Measurements from ENCODE around the gene TAB2.

TAB2 gene

DNA sequence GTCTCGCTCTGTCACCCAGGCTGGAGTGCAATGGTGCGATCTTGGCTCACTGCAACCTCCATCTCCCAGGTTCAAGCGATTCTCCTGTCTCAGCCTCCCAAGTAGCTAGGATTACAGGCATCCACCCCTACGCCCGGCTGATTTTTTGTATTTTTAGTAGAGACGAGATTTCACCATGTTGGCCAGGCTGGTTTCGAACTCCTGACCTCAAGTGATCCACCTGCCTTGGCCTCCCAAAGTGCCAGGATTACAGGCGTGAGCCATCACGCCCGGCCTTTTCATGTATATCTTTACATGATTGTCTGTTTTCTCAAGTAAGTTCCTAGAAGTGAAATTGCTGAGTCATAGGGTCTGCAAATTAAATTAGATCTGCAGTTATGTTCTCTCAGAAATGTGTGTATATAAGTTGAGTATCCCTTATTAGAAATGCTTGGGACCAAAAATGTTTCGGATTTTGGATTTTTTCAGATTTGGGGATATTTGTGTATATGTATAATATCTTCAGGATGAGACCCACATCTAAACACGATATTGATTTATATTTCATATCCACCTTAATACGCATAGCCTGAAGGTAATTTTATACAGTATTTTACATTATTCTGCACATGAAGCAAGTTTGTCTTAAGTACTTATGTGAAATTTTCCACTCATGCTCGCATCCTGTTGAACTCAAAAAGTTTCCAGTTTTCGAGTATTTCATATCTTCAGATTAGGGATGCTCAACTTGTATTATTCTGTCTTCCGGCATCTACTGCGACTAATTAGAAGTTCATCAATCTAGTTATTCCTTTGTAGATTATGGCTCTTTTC, 40.4 kb downstream of the TAB2 start:
- H3K79me2 ChIP-seq (ENCODE audit: control insufficient read depth, insufficient read depth, low read length, poor library complexity), result peaks cover 4% of the 10 kb centered on the region
- no peak for DNase-seq
- no peak overlapping the region for H4K12ac ChIP-seq (ENCODE audit: low read depth, low read length)
- H2BK5ac ChIP-seq (ENCODE audit: low read depth, low read length, poor library complexity), result no peak overlapping the region
- H3K4me2 ChIP-seq (ENCODE audit: low read length), result no peak overlapping the region
- no peak overlapping the region for H4K8ac ChIP-seq (ENCODE audit: low read depth, low read length)
- no peak overlapping the region for H2AFZ ChIP-seq (ENCODE audit: insufficient read depth, low read length, poor library complexity)
- H3K9me3 ChIP-seq (ENCODE audit: insufficient read depth, low read depth, low read length), result no peaks in the 10 kb centered on the region
- peaks cover 0 to 2% of the 10 kb centered on the region in 2 experiments for H3K36me3 ChIP-seq (ENCODE audit: control insufficient read depth in 1 of 2, insufficient read depth in 2 of 2, low read length in 2 of 2)
- H3K14ac ChIP-seq (ENCODE audit: low read length), result no peak overlapping the region
- no peak overlapping the region for H3K4ac ChIP-seq (ENCODE audit: low read depth, low read length)
- H4K91ac ChIP-seq (ENCODE audit: low read depth, low read length), result no peak overlapping the region
- H3K79me1 ChIP-seq (ENCODE audit: low read length), result no peaks in the 10 kb centered on the region
- H3K9ac ChIP-seq (ENCODE audit: low read length), result no peak overlapping the region
- H3K27me3 ChIP-seq (ENCODE audit: insufficient read depth, low read length), result no peaks in the 10 kb centered on the region
- no peak overlapping the region for H3K18ac ChIP-seq (ENCODE audit: low read length)
- no peak overlapping the region for H3K27ac ChIP-seq (ENCODE audit: low read depth, low read length)
- no peak overlapping the region for H2AK5ac ChIP-seq (ENCODE audit: low read length)
- no peak overlapping the region for H3K23ac ChIP-seq (ENCODE audit: low read length)
- H3K4me1 ChIP-seq (ENCODE audit: control insufficient read depth in 1 of 2, insufficient read depth in 2 of 2, low read length in 2 of 2), result no peaks in the 10 kb centered on the region
- no CpG with 5 or more reads among the region's 17 CpGs for WGBS (ENCODE audit: extremely low coverage, insufficient coverage, insufficient read length)
- H3K4me3 ChIP-seq (ENCODE audit: low read depth, low read length), result no peak overlapping the region
- no peak overlapping the region for H2BK120ac ChIP-seq (ENCODE audit: insufficient read depth, low read length, poor library complexity)
- no peak overlapping the region for H2BK12ac ChIP-seq (ENCODE audit: low read length)

- Histone ChIP-seq H3K14ac (ENCODE audit: low read length) (no peak overlapping the region), H3K27me3 (ENCODE audit: insufficient read depth, low read length) (no peaks in the 10 kb centered on the region), H3K9me3 (ENCODE audit: insufficient read depth, low read depth, low read length) (no peaks in the 10 kb centered on the region), H2BK120ac (ENCODE audit: insufficient read depth, low read length, poor library complexity) (no peak overlapping the region), H3K36me3 (ENCODE audit: control insufficient read depth in 1 of 2, insufficient read depth in 2 of 2, low read length in 2 of 2) (peaks cover 0 to 2% of the 10 kb centered on the region in 2 experiments), H3K27ac (ENCODE audit: low read depth, low read length) (no peak overlapping the region), H3K79me1 (ENCODE audit: low read length) (no peaks in the 10 kb centered on the region), H4K91ac (ENCODE audit: low read depth, low read length) (no peak overlapping the region), H2AK5ac (ENCODE audit: low read length) (no peak overlapping the region), H3K4me1 (ENCODE audit: control insufficient read depth in 1 of 2, insufficient read depth in 2 of 2, low read length in 2 of 2) (no peaks in the 10 kb centered on the region), H2BK12ac (ENCODE audit: low read length) (no peak overlapping the region), H3K79me2 (ENCODE audit: control insufficient read depth, insufficient read depth, low read length, poor library complexity) (peaks cover 5% of the 10 kb centered on the region), H3K9ac (ENCODE audit: low read length) (no peak overlapping the region), H3K23ac (ENCODE audit: low read length) (no peak overlapping the region), H3K4me3 (ENCODE audit: low read depth, low read length) (no peak overlapping the region), H3K4me2 (ENCODE audit: low read length) (no peak overlapping the region), H2AFZ (ENCODE audit: insufficient read depth, low read length, poor library complexity) (no peak overlapping the region), H3K18ac (ENCODE audit: low read length) (no peak overlapping the region), H3K4ac (ENCODE audit: low read depth, low read length) (no peak overlapping the region), H2BK5ac (ENCODE audit: low read depth, low read length, poor library complexity) (no peak overlapping the region), H4K12ac (ENCODE audit: low read depth, low read length) (no peak overlapping the region), H4K8ac (ENCODE audit: low read depth, low read length) (no peak overlapping the region)
- DNase-seq, result no peak
These were observed 41.9 kb downstream of the TAB2 start for GRCh38 chr6:149359440-149359839.

DNA sequence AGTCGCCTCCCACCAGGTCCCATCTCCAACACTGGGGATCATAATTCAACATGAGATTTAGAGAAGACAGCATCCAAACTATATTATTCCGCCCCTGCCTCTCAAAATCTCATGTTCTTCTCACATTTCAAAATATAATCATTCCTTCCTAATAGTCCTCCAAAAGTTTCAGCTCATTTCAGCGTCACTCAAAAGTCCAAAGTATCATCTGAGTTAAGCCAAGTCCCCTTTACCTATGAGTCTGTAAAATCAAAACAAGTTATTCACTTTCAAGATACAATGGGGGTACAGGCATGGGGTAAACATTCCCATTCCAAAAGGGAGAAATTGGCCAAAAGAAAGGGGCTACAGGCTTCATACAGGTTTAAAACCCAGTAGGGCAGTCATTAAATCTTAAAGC, 43.0 kb downstream of the TAB2 start:
- Histone ChIP-seq H4K12ac (ENCODE audit: low read depth, low read length) (no peak overlapping the region), H2AFZ (ENCODE audit: insufficient read depth, low read length, poor library complexity) (no peak overlapping the region), H3K4me3 (ENCODE audit: low read depth, low read length) (no peak overlapping the region), H3K9ac (ENCODE audit: low read length) (no peak overlapping the region), H3K79me1 (ENCODE audit: low read length) (no peaks in the 10 kb centered on the region), H2AK5ac (ENCODE audit: low read length) (no peak overlapping the region), H3K27ac (ENCODE audit: low read depth, low read length) (no peak overlapping the region), H3K4me2 (ENCODE audit: low read length) (no peak overlapping the region), H3K23ac (ENCODE audit: low read length) (no peak overlapping the region), H3K9me3 (ENCODE audit: insufficient read depth, low read depth, low read length) (no peaks in the 10 kb centered on the region), H3K27me3 (ENCODE audit: insufficient read depth, low read length) (no peaks in the 10 kb centered on the region), H3K4ac (ENCODE audit: low read depth, low read length) (no peak overlapping the region), H2BK5ac (ENCODE audit: low read depth, low read length, poor library complexity) (no peak overlapping the region), H2BK12ac (ENCODE audit: low read length) (no peak overlapping the region), H4K8ac (ENCODE audit: low read depth, low read length) (no peak overlapping the region), H3K36me3 (ENCODE audit: control insufficient read depth in 1 of 2, insufficient read depth in 2 of 2, low read length in 2 of 2) (peaks cover 0 to 2% of the 10 kb centered on the region in 2 experiments), H3K4me1 (ENCODE audit: control insufficient read depth in 1 of 2, insufficient read depth in 2 of 2, low read length in 2 of 2) (no peaks in the 10 kb centered on the region), H3K79me2 (ENCODE audit: control insufficient read depth, insufficient read depth, low read length, poor library complexity) (peaks cover 5% of the 10 kb centered on the region), H3K14ac (ENCODE audit: low read length) (no peak overlapping the region), H2BK120ac (ENCODE audit: insufficient read depth, low read length, poor library complexity) (no peak overlapping the region), H4K91ac (ENCODE audit: low read depth, low read length) (no peak overlapping the region), H3K18ac (ENCODE audit: low read length) (no peak overlapping the region)
- DNase-seq, result no peak
- WGBS (ENCODE audit: extremely low coverage, insufficient coverage, insufficient read length), result no CpG with 5 or more reads among the region's 3 CpGs

GRCh38 chr6:149362289-149362688, 44.8 kb downstream of the TAB2 start:
- no peaks in the 10 kb centered on the region for H3K79me1 ChIP-seq (ENCODE audit: low read length)
- DNase-seq, result no peak
- H2BK12ac ChIP-seq (ENCODE audit: low read length), result no peak overlapping the region
- H2AFZ ChIP-seq (ENCODE audit: insufficient read depth, low read length, poor library complexity), result no peak overlapping the region
- no peak overlapping the region for H3K4me2 ChIP-seq (ENCODE audit: low read length)
- H3K36me3 ChIP-seq (ENCODE audit: control insufficient read depth in 1 of 2, insufficient read depth in 2 of 2, low read length in 2 of 2), result peaks cover 0 to 2% of the 10 kb centered on the region in 2 experiments
- H3K4me1 ChIP-seq (ENCODE audit: control insufficient read depth in 1 of 2, insufficient read depth in 2 of 2, low read length in 2 of 2), result no peaks in the 10 kb centered on the region
- no peak overlapping the region for H3K23ac ChIP-seq (ENCODE audit: low read length)
- WGBS (ENCODE audit: extremely low coverage, insufficient coverage, insufficient read length), result no CpG with 5 or more reads among the region's 5 CpGs
- H2BK5ac ChIP-seq (ENCODE audit: low read depth, low read length, poor library complexity), result no peak overlapping the region
- H3K79me2 ChIP-seq (ENCODE audit: control insufficient read depth, insufficient read depth, low read length, poor library complexity), result peaks cover 3% of the 10 kb centered on the region
- no peak overlapping the region for H4K12ac ChIP-seq (ENCODE audit: low read depth, low read length)
- H4K8ac ChIP-seq (ENCODE audit: low read depth, low read length), result no peak overlapping the region
- H3K9me3 ChIP-seq (ENCODE audit: insufficient read depth, low read depth, low read length), result no peaks in the 10 kb centered on the region
- H4K91ac ChIP-seq (ENCODE audit: low read depth, low read length), result no peak overlapping the region
- H2BK120ac ChIP-seq (ENCODE audit: insufficient read depth, low read length, poor library complexity), result no peak overlapping the region
- H2AK5ac ChIP-seq (ENCODE audit: low read length), result no peak overlapping the region
- H3K27ac ChIP-seq (ENCODE audit: low read depth, low read length), result no peak overlapping the region
- no peak overlapping the region for H3K18ac ChIP-seq (ENCODE audit: low read length)
- no peak overlapping the region for H3K14ac ChIP-seq (ENCODE audit: low read length)
- no peak overlapping the region for H3K9ac ChIP-seq (ENCODE audit: low read length)
- no peaks in the 10 kb centered on the region for H3K27me3 ChIP-seq (ENCODE audit: insufficient read depth, low read length)
- no peak overlapping the region for H3K4me3 ChIP-seq (ENCODE audit: low read depth, low read length)
- peak overlapping the region; percentile 2 for H3K4ac ChIP-seq (ENCODE audit: low read depth, low read length)

Data from trophoblast cell (in vitro differentiated cells and primary cell).